Trophoblast cell (in vitro differentiated cells and primary cell): Measurements from ENCODE around the gene TBC1D28.
"Not testable (repeated sequence)": the region's sequence is repeated elsewhere in the genome, so short reads cannot be mapped to it uniquely, and the experiment has no call there.

Source experiments
- DNase-seq, 2 donors: peaks; one replicate each; pipeline ENCODE4 v3.0.0-alpha.2; 2016
- H2AFZ ChIP-seq: 2 replicates; pipeline ENCODE4 v1.6.1; 2013; ENCODE audit warnings: low read length, moderate library complexity, mild to moderate bottlenecking; ENCODE audit not compliant: insufficient read depth, poor library complexity
- H2AK5ac ChIP-seq: 2 replicates; pipeline ENCODE4 v1.6.1; 2013; ENCODE audit warnings: mild to moderate bottlenecking, low read length
- H2BK120ac ChIP-seq: 2 replicates; pipeline ENCODE4 v1.6.1; 2013; ENCODE audit warnings: low read length, mild to moderate bottlenecking, moderate library complexity; ENCODE audit not compliant: insufficient read depth, poor library complexity
- H2BK12ac ChIP-seq: 2 replicates; pipeline ENCODE4 v1.6.1; 2013; ENCODE audit warnings: mild to moderate bottlenecking, low read length, moderate library complexity
- H2BK5ac ChIP-seq: 2 replicates; pipeline ENCODE4 v1.6.1; 2013; ENCODE audit warnings: low read length, low read depth, moderate library complexity, mild to moderate bottlenecking; ENCODE audit not compliant: poor library complexity
- H3K14ac ChIP-seq: 2 replicates; pipeline ENCODE4 v1.6.1; 2013; ENCODE audit warnings: mild to moderate bottlenecking, low read length
- H3K18ac ChIP-seq: 2 replicates; pipeline ENCODE4 v1.6.1; 2013; ENCODE audit warnings: mild to moderate bottlenecking, low read length
- H3K23ac ChIP-seq: 2 replicates; pipeline ENCODE4 v1.6.1; 2013; ENCODE audit warnings: low read length
- H3K27ac ChIP-seq: 2 replicates; pipeline ENCODE4 v1.5.1; 2013; ENCODE audit warnings: low read depth, mild to moderate bottlenecking, inconsistent platforms, low read length, moderate library complexity
- H3K27me3 ChIP-seq: 2 replicates; pipeline ENCODE4 v1.6.1; 2013; ENCODE audit warnings: inconsistent platforms, mild to moderate bottlenecking, low read length, moderate library complexity; ENCODE audit not compliant: insufficient read depth
- H3K36me3 ChIP-seq, 2 experiments: 1 replicate in 1 of 2; 2 replicates in 1 of 2; pipeline ENCODE4 v1.6.1; 2013; ENCODE audit warnings: low read length in 2 of 2, mild to moderate bottlenecking in 2 of 2, moderate library complexity in 1 of 2; ENCODE audit not compliant: insufficient read depth in 2 of 2, control insufficient read depth in 1 of 2
- H3K4ac ChIP-seq: 2 replicates; pipeline ENCODE4 v1.6.1; 2013; ENCODE audit warnings: low read depth, mild to moderate bottlenecking, low read length, moderate library complexity
- H3K4me1 ChIP-seq, 2 experiments: 1 replicate in 1 of 2; 2 replicates in 1 of 2; pipeline ENCODE4 v1.6.1; 2013; ENCODE audit warnings: low read length in 2 of 2, mild to moderate bottlenecking in 2 of 2, moderate library complexity in 1 of 2; ENCODE audit not compliant: insufficient read depth in 2 of 2, control insufficient read depth in 1 of 2
- H3K4me2 ChIP-seq: 2 replicates; pipeline ENCODE4 v1.6.1; 2013; ENCODE audit warnings: inconsistent platforms, mild to moderate bottlenecking, low read length, moderate library complexity
- H3K4me3 ChIP-seq: 2 replicates; pipeline ENCODE4 v1.5.1; 2013; ENCODE audit warnings: mild to moderate bottlenecking, low read depth, low read length, inconsistent platforms
- H3K79me1 ChIP-seq: one replicate; pipeline ENCODE4 v1.6.1; 2013; ENCODE audit warnings: low read length
- H3K79me2 ChIP-seq: 2 replicates; pipeline ENCODE4 v1.6.1; 2013; ENCODE audit warnings: low read length, mild to moderate bottlenecking; ENCODE audit not compliant: control insufficient read depth, insufficient read depth, poor library complexity
- H3K9ac ChIP-seq: 2 replicates; pipeline ENCODE4 v1.6.1; 2013; ENCODE audit warnings: mild to moderate bottlenecking, low read length
- H3K9me3 ChIP-seq: 2 replicates; pipeline ENCODE4 v1.6.1; 2013; ENCODE audit warnings: low read depth, mild to moderate bottlenecking, control low read depth, inconsistent platforms, low read length; ENCODE audit not compliant: insufficient read depth
- H4K12ac ChIP-seq: 2 replicates; pipeline ENCODE4 v1.6.1; 2013; ENCODE audit warnings: low read depth, mild to moderate bottlenecking, low read length, moderate library complexity
- H4K8ac ChIP-seq: 2 replicates; pipeline ENCODE4 v1.6.1; 2013; ENCODE audit warnings: low read depth, mild to moderate bottlenecking, low read length, moderate library complexity
- H4K91ac ChIP-seq: one replicate; pipeline ENCODE4 v1.6.1; 2013; ENCODE audit warnings: low read depth, mild to moderate bottlenecking, low read length, moderate library complexity
- WGBS: extraction: QIAGEN DNeasy Blood & Tissue Kit; methylation state at CpG from one replicate; pipeline ENCODE4 v1.1.7; 2013; ENCODE audit warnings: missing lambda C conversion rate; ENCODE audit not compliant: insufficient read length, insufficient coverage; ENCODE audit errors: extremely low coverage; 5-methylcytosine and 5-hydroxymethylcytosine counted together

Gene TBC1D28

GRCh38 chr17:18676928-18677327 is 32.7 kb upstream of the TBC1D28 start:
- H3K9me3 ChIP-seq, H3K14ac ChIP-seq, H3K9ac ChIP-seq, H2AK5ac ChIP-seq, H2BK5ac ChIP-seq, H3K4me3 ChIP-seq, DNase-seq, H3K4me2 ChIP-seq, H3K4me1 ChIP-seq, H3K23ac ChIP-seq, H2BK12ac ChIP-seq, H4K8ac ChIP-seq, H4K12ac ChIP-seq, H3K79me2 ChIP-seq, H3K27me3 ChIP-seq, H3K79me1 ChIP-seq, H2BK120ac ChIP-seq, H3K18ac ChIP-seq, H3K27ac ChIP-seq, H3K4ac ChIP-seq, H2AFZ ChIP-seq, H4K91ac ChIP-seq: not testable (repeated sequence)
- peaks cover 17 to 24% of the 10 kb centered on the region in 2 experiments for H3K36me3 ChIP-seq
- WGBS: no CpG with 5 or more reads among the region's 3 CpGs

GRCh38 chr17:18672395-18673227 is 28.4 kb upstream of the TBC1D28 start:
- not testable (repeated sequence) for H2BK5ac ChIP-seq, H3K18ac ChIP-seq, H2AK5ac ChIP-seq, H3K23ac ChIP-seq, H3K4me1 ChIP-seq, H3K27ac ChIP-seq, H3K27me3 ChIP-seq, H3K9ac ChIP-seq, H3K14ac ChIP-seq, H3K4ac ChIP-seq, H3K79me1 ChIP-seq, DNase-seq, H4K91ac ChIP-seq, H2BK12ac ChIP-seq, H4K12ac ChIP-seq, H3K4me2 ChIP-seq, H2AFZ ChIP-seq, H2BK120ac ChIP-seq, H4K8ac ChIP-seq, H3K4me3 ChIP-seq, H3K79me2 ChIP-seq
- Histone ChIP-seq H3K36me3 (peaks cover 33 to 37% of the 10 kb centered on the region in 2 experiments), H3K9me3 (peaks cover 11% of the 10 kb centered on the region)
- no CpG with 5 or more reads among the region's 102 CpGs for WGBS

GRCh38 chr17:18668625-18669024 is 24.4 kb upstream of the TBC1D28 start:
- not testable (repeated sequence) for H3K27me3 ChIP-seq, H4K12ac ChIP-seq, H3K79me2 ChIP-seq, H3K4me2 ChIP-seq, H2BK5ac ChIP-seq, H2AK5ac ChIP-seq, H3K9ac ChIP-seq, H3K18ac ChIP-seq, DNase-seq, H4K8ac ChIP-seq, H3K9me3 ChIP-seq, H2AFZ ChIP-seq, H3K14ac ChIP-seq, H3K27ac ChIP-seq, H4K91ac ChIP-seq, H2BK120ac ChIP-seq, H3K79me1 ChIP-seq, H3K4me3 ChIP-seq, H2BK12ac ChIP-seq, H3K4me1 ChIP-seq, H3K23ac ChIP-seq, H3K4ac ChIP-seq
- peaks cover 26 to 31% of the 10 kb centered on the region in 2 experiments for H3K36me3 ChIP-seq
- WGBS: no CpG with 5 or more reads among the region's 1 CpG

GRCh38 chr17:18667535-18667934 is 23.3 kb upstream of the TBC1D28 start:
- H3K9ac ChIP-seq, H3K79me2 ChIP-seq, H3K4ac ChIP-seq, H2BK5ac ChIP-seq, H3K79me1 ChIP-seq, H3K14ac ChIP-seq, H3K23ac ChIP-seq, H3K4me1 ChIP-seq, H3K27ac ChIP-seq, H2AFZ ChIP-seq, H2BK12ac ChIP-seq, H3K27me3 ChIP-seq, H3K4me3 ChIP-seq, H4K8ac ChIP-seq, DNase-seq, H3K9me3 ChIP-seq, H3K4me2 ChIP-seq, H4K12ac ChIP-seq, H3K18ac ChIP-seq, H2BK120ac ChIP-seq, H2AK5ac ChIP-seq, H4K91ac ChIP-seq: not testable (repeated sequence)
- WGBS: no CpG with 5 or more reads among the region's 3 CpGs
- H3K36me3 ChIP-seq: peaks cover 24% of the 10 kb centered on the region in 2 experiments
